ENCODE measurements around the gene KLHL17.

KLHL17 gene

DNA sequence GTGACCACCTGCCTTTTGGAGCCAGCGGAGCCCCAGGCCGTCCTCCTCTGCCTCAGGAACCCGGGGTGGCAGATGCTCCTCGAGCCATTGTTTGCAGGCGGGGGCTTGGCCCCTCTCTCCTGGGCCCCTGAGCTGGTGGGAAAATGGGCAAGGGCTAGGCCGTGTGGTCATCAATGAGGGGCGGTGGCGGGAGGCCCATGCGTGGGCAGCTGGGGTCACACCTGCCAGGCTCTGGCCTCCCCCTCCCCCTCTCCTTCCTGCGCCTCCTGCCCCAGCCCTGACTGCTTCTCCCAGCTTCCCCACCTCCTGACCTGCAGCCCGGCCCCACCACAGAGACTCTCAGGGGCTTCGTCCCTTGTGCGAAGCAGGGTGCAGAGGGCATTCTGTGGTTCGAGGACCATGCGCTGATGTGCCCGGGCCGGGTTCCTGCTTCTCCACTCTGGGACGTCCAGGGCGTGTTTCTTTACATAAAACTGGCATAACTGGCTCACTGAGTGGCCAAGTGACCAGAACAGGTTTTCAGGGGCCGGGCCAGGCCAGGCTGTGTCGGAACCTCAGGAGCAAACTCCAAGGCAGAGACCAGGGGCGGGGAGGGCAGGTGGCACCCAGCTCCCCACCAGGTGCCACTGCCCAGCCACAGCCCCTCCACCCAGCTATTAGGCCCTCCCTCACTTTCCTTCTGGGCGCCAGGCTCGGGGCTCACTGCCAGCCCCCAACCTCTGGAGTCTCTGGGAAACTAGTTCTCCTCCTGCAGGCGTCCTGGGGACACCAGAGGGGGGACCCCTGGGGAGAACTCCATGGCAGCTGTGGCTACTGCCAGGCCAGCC, 27.4 kb upstream of the KLHL17 start:
- no peak overlapping the region for H3K9ac ChIP-seq
- no peaks in the 10 kb centered on the region for H3K27me3 ChIP-seq (ENCODE audit: control insufficient read depth, insufficient read depth, low read length)
- no peaks in the 10 kb centered on the region for H3K36me3 ChIP-seq (ENCODE audit: control insufficient read depth, insufficient read depth, low read length)
- H3K4me2 ChIP-seq (ENCODE audit: low read length), result no peak overlapping the region
- H3K4me3 ChIP-seq (ENCODE audit: low read depth, low read length), result no peak overlapping the region
- TF ChIP-seq, protein P1, sequence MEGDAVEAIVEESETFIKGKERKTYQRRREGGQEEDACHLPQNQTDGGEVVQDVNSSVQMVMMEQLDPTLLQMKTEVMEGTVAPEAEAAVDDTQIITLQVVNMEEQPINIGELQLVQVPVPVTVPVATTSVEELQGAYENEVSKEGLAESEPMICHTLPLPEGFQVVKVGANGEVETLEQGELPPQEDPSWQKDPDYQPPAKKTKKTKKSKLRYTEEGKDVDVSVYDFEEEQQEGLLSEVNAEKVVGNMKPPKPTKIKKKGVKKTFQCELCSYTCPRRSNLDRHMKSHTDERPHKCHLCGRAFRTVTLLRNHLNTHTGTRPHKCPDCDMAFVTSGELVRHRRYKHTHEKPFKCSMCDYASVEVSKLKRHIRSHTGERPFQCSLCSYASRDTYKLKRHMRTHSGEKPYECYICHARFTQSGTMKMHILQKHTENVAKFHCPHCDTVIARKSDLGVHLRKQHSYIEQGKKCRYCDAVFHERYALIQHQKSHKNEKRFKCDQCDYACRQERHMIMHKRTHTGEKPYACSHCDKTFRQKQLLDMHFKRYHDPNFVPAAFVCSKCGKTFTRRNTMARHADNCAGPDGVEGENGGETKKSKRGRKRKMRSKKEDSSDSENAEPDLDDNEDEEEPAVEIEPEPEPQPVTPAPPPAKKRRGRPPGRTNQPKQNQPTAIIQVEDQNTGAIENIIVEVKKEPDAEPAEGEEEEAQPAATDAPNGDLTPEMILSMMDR (IDR thresholded peaks at IDR 0.05), result no peak
- H3K4me1 ChIP-seq, result no peaks in the 10 kb centered on the region
- H3K27ac ChIP-seq, result no peak overlapping the region
- H3K79me2 ChIP-seq, result no peaks in the 10 kb centered on the region
- H3K9me3 ChIP-seq (ENCODE audit: control insufficient read depth, low read length), result no peaks in the 10 kb centered on the region
- no peak overlapping the region for H2AFZ ChIP-seq

- no peaks in the 10 kb centered on the region for H3K4me1 ChIP-seq
- no peaks in the 10 kb centered on the region for H3K36me3 ChIP-seq (ENCODE audit: control insufficient read depth, insufficient read depth, low read length)
- no peak overlapping the region for H3K9ac ChIP-seq
- H3K4me3 ChIP-seq (ENCODE audit: low read depth, low read length), result no peak overlapping the region
- H3K27ac ChIP-seq, result no peak overlapping the region
- no peaks in the 10 kb centered on the region for H3K9me3 ChIP-seq (ENCODE audit: control insufficient read depth, low read length)
- H2AFZ ChIP-seq, result no peak overlapping the region
- no peak overlapping the region for H3K4me2 ChIP-seq (ENCODE audit: low read length)
- TF ChIP-seq, protein P1 (IDR thresholded peaks at IDR 0.05), result no peak
- no peaks in the 10 kb centered on the region for H3K79me2 ChIP-seq
- no peaks in the 10 kb centered on the region for H3K27me3 ChIP-seq (ENCODE audit: control insufficient read depth, insufficient read depth, low read length)
These were observed 26.8 kb upstream of the KLHL17 start for GRCh38 chr1:933603-933940.

GRCh38 chr1:934991-935750, 25.2 kb upstream of the KLHL17 start:
- Histone ChIP-seq H3K27ac (no peak overlapping the region), H3K9ac (no peak overlapping the region), H3K4me1 (no peaks in the 10 kb centered on the region), H3K4me3 (ENCODE audit: low read depth, low read length) (no peak overlapping the region), H3K4me2 (ENCODE audit: low read length) (peak overlapping the region; percentile 37), H3K79me2 (no peaks in the 10 kb centered on the region), H3K9me3 (ENCODE audit: control insufficient read depth, low read length) (no peaks in the 10 kb centered on the region), H3K36me3 (ENCODE audit: control insufficient read depth, insufficient read depth, low read length) (no peaks in the 10 kb centered on the region), H3K27me3 (ENCODE audit: control insufficient read depth, insufficient read depth, low read length) (no peaks in the 10 kb centered on the region), H2AFZ (no peak overlapping the region)
- TF ChIP-seq, protein P1 (IDR thresholded peaks at IDR 0.05), result no peak

GRCh38 chr1:935751-936231, 24.6 kb upstream of the KLHL17 start:
- TF ChIP-seq, protein P1 (IDR thresholded peaks at IDR 0.05), result no peak
- no peak overlapping the region for H3K4me3 ChIP-seq (ENCODE audit: low read depth, low read length)
- H3K27me3 ChIP-seq (ENCODE audit: control insufficient read depth, insufficient read depth, low read length), result no peaks in the 10 kb centered on the region

More at GRCh38 chr1:935751-936231, 24.6 kb upstream of the KLHL17 start:
- H2AFZ ChIP-seq, result no peak overlapping the region
- no peaks in the 10 kb centered on the region for H3K36me3 ChIP-seq (ENCODE audit: control insufficient read depth, insufficient read depth, low read length)
- peak overlapping the region; percentile 37 for H3K4me2 ChIP-seq (ENCODE audit: low read length)
- H3K27ac ChIP-seq, result no peak overlapping the region
- H3K79me2 ChIP-seq, result no peaks in the 10 kb centered on the region
- H3K4me1 ChIP-seq, result peaks cover 2% of the 10 kb centered on the region
- H3K9me3 ChIP-seq (ENCODE audit: control insufficient read depth, low read length), result no peaks in the 10 kb centered on the region
- no peak overlapping the region for H3K9ac ChIP-seq

Measured in parathyroid adenoma (tissue), 2 donors.